PC-9 (cell line): ENCODE data around the gene FGD5.

Source experiments
- CTCF ChIP-seq: fragments of 200-600 bp; sonication (generic); conservative IDR thresholded peaks from 2 replicates; pipeline ENCODE4 v1.6.1; 2017; ENCODE audit warnings: mixed run types, antibody characterized with exemption, mild to moderate bottlenecking, moderate library complexity
- EZH2 ChIP-seq: fragments of 200-600 bp; sonication (generic); IDR thresholded peaks from 2 replicates; pipeline ENCODE4 v1.8.0; 2017; ENCODE audit warnings: antibody characterized with exemption, low read depth

GRCh38 chr3:14774431-14774830, 44.3 kb upstream of the FGD5 start:
- TF ChIP-seq CTCF (no peak), EZH2 (no peak)
